ENCODE data around the gene PRDM15.

PRDM15 gene

DNA sequence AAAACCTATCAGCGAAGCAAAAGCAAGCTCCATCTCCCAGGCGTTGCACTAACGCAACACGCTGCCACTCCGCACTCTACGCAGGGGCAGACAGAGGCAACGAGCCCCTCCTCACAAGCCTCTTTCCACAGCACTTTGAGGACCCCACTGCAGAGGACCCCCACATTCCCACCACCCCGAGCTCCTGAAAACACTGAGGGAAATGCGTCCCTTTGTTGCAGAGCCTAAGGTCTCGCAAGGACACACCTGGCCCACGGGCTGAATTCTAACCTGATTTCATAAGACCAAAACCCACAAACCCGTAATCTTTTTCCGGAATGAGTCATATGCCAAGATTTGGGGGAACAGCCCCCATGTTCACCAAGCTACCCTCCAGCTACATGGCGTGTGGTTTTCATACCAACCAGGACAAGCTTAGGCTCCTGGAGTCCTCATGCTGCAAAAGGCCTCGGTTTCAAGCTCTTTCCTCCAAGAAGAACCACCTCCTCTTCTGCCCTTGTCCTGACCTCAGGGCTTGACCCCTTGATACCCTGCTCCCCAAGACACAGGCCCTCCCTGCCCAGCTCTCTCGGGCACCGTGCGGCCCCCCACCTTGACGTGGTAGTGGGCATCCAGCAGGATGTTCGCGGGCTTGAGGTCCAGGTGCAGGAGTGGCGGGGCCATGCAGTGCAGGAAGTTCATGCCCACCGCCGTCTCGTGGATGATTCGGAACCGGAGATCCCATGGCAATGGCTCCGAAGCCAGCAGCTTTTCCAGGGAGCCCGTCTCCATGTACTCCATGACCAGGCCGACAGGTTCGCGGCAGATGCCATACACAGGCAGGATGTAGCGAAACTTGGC lies 123.0 kb downstream of the PRDM15 start:
- H3K4me3 ChIP-seq (ENCODE audit: low read length), result no peak overlapping the region
- H3K27ac ChIP-seq (ENCODE audit: low read length), result no peak overlapping the region
- no peaks in the 10 kb centered on the region for H3K36me3 ChIP-seq (ENCODE audit: control insufficient read depth, low read depth, low read length)
- no peaks in the 10 kb centered on the region for H3K9me3 ChIP-seq (ENCODE audit: control insufficient read depth, low read depth, low read length)
- H3K27me3 ChIP-seq (ENCODE audit: control insufficient read depth, insufficient read depth, low read length), result peaks cover 24% of the 10 kb centered on the region
- H3K9ac ChIP-seq (ENCODE audit: low read length), result no peak overlapping the region
- H3K4me1 ChIP-seq (ENCODE audit: control insufficient read depth, low read depth, low read length), result peaks cover 46% of the 10 kb centered on the region

DNA sequence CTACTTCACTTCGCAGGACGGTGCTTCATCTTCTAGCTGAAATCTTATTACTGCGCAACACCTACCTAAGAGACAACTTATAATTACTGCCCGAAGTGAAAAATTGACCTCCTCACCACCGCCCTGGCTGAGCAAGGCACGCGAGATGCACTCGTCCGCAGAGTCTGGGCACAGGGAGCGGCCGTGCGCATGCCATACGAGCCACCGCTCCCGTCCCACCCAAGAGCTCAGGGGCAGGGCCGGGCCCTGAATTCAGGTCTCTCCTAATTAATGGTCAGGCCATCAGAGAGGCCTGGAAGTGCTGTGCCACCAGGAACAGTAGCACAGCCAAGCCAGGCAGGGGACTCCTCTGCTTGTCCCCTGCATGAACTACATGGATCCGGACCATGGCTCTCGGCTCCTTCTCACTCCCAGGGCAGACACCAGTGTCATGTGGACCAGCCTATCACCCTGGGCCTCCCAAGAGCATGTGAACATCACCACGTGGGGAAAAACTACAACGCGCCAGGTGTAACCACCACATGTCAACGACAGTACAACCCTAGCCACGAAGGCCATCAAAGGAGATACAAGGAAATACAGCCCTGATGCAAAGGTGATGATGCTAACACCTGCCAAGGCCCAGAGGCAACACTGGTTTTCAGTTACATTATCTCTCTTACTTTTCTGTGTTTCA lies 123.7 kb downstream of the PRDM15 start:
- no peak overlapping the region for H3K4me3 ChIP-seq (ENCODE audit: low read length)
- H3K27ac ChIP-seq (ENCODE audit: low read length), result no peak overlapping the region

GRCh38 chr21:41754479-41754891 lies 124.7 kb downstream of the PRDM15 start:
- Histone ChIP-seq H3K4me3 (ENCODE audit: low read length) (no peak overlapping the region), H3K27ac (ENCODE audit: low read length) (no peak overlapping the region), H3K9ac (ENCODE audit: low read length) (no peak overlapping the region), H3K4me1 (ENCODE audit: control insufficient read depth, low read depth, low read length) (peaks cover 39% of the 10 kb centered on the region), H3K27me3 (ENCODE audit: control insufficient read depth, insufficient read depth, low read length) (peaks cover 9% of the 10 kb centered on the region), H3K36me3 (ENCODE audit: control insufficient read depth, low read depth, low read length) (no peaks in the 10 kb centered on the region), H3K9me3 (ENCODE audit: control insufficient read depth, low read depth, low read length) (no peaks in the 10 kb centered on the region)

More for the DNA sequence above, 123.7 kb downstream of the PRDM15 start:
- Histone ChIP-seq H3K4me1 (ENCODE audit: control insufficient read depth, low read depth, low read length) (peaks cover 39% of the 10 kb centered on the region), H3K36me3 (ENCODE audit: control insufficient read depth, low read depth, low read length) (no peaks in the 10 kb centered on the region), H3K27me3 (ENCODE audit: control insufficient read depth, insufficient read depth, low read length) (peaks cover 16% of the 10 kb centered on the region), H3K9ac (ENCODE audit: low read length) (no peak overlapping the region), H3K9me3 (ENCODE audit: control insufficient read depth, low read depth, low read length) (no peaks in the 10 kb centered on the region)

DNA sequence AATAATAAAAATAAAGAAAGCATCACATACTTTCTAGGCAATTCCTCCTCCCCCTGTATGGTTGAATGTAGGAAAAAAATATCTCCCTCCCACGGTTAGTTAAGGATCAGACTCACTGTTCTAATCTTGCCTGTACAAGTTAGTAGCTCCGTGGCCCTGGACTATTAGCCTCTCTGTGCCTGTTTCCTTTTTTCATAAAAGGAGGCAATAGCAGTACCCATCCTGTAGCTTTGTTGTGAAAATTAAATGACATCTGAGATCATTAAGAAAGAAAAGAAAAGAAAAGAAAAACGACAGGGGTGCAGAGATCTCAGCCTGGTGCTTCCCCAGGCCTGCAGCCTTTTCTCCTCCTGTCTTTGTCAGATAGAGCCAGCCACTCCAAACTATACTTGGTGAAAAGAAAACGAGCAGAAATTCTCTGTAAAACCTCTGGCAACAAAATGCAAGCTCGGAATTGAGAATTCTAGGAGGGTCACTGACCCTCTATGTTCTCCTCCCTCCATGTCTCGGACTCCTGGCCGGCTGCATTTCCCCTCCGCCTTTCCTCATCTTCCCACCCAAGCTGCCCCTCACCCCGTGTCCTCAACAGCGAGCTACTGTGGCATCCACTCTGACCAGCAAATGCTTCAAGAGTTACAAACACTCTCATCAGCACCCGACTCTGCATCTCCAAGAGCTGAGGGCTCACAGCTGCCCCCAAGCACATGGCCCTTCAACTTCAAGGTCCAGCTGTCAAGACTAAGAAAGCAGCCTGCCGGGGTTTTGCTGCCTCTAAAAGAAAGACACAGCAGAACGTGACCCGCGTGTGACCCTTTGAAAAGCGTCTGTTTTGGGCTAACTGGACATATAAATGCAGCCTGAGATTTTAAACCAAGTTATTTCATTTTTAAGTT lies 125.9 kb downstream of the PRDM15 start:
- H3K4me3 ChIP-seq (ENCODE audit: low read length), result peak overlapping the region; percentile 7
- H3K27me3 ChIP-seq (ENCODE audit: control insufficient read depth, insufficient read depth, low read length), result peaks cover 9% of the 10 kb centered on the region
- peaks cover 39% of the 10 kb centered on the region for H3K4me1 ChIP-seq (ENCODE audit: control insufficient read depth, low read depth, low read length)
- no peak overlapping the region for H3K27ac ChIP-seq (ENCODE audit: low read length)
- no peaks in the 10 kb centered on the region for H3K9me3 ChIP-seq (ENCODE audit: control insufficient read depth, low read depth, low read length)
- H3K36me3 ChIP-seq (ENCODE audit: control insufficient read depth, low read depth, low read length), result no peaks in the 10 kb centered on the region
- H3K9ac ChIP-seq (ENCODE audit: low read length), result peak overlapping the region; percentile 14

- Histone ChIP-seq H3K9me3 (ENCODE audit: control insufficient read depth, low read depth, low read length) (no peaks in the 10 kb centered on the region), H3K36me3 (ENCODE audit: control insufficient read depth, low read depth, low read length) (no peaks in the 10 kb centered on the region), H3K27ac (ENCODE audit: low read length) (no peak overlapping the region), H3K4me3 (ENCODE audit: low read length) (no peak overlapping the region), H3K27me3 (ENCODE audit: control insufficient read depth, insufficient read depth, low read length) (peaks cover 9% of the 10 kb centered on the region), H3K4me1 (ENCODE audit: control insufficient read depth, low read depth, low read length) (peaks cover 39% of the 10 kb centered on the region), H3K9ac (ENCODE audit: low read length) (no peak overlapping the region)
Observed at GRCh38 chr21:41752231-41752681, 126.9 kb downstream of the PRDM15 start.

GRCh38 chr21:41751611-41752011 lies 127.5 kb downstream of the PRDM15 start:
- Histone ChIP-seq H3K36me3 (ENCODE audit: control insufficient read depth, low read depth, low read length) (no peaks in the 10 kb centered on the region), H3K27me3 (ENCODE audit: control insufficient read depth, insufficient read depth, low read length) (peaks cover 9% of the 10 kb centered on the region), H3K27ac (ENCODE audit: low read length) (no peak overlapping the region), H3K9ac (ENCODE audit: low read length) (no peak overlapping the region), H3K4me1 (ENCODE audit: control insufficient read depth, low read depth, low read length) (peaks cover 39% of the 10 kb centered on the region), H3K4me3 (ENCODE audit: low read length) (no peak overlapping the region), H3K9me3 (ENCODE audit: control insufficient read depth, low read depth, low read length) (no peaks in the 10 kb centered on the region)

DNA sequence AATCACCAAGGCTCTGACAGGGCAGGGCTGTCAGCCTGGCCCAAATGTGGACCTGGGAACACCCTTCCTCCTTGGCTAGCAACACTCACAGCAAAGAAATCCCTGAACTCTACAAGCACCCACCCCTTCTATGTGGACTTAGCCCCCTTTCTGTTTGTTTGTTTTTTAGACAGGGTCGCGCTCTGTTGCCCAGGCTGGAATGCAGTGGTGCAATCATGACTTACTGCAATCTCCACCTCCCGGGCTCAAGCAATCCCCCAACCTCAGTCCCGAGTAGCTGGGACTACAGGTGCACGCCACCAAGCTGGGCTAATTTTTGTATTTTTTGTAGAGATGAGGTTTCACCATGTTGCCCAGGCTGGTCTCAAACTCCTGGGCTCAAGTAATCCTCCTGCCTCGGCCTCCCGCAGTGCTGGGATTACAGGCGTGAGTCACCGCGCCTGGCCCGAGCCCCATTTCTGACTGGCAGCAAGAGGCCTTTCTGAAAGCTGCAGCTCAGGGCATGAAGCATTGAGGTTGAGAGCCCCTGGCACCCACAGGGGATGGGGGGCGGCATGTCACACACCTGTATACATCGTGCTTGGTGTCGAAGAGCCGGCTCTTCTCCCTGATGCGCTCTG lies 128.5 kb downstream of the PRDM15 start:
- Histone ChIP-seq H3K27ac (ENCODE audit: low read length) (no peak overlapping the region), H3K4me1 (ENCODE audit: control insufficient read depth, low read depth, low read length) (peaks cover 43% of the 10 kb centered on the region), H3K36me3 (ENCODE audit: control insufficient read depth, low read depth, low read length) (no peaks in the 10 kb centered on the region), H3K9me3 (ENCODE audit: control insufficient read depth, low read depth, low read length) (no peaks in the 10 kb centered on the region), H3K27me3 (ENCODE audit: control insufficient read depth, insufficient read depth, low read length) (peaks cover 9% of the 10 kb centered on the region), H3K9ac (ENCODE audit: low read length) (no peak overlapping the region), H3K4me3 (ENCODE audit: low read length) (no peak overlapping the region)

- peaks cover 9% of the 10 kb centered on the region for H3K27me3 ChIP-seq (ENCODE audit: control insufficient read depth, insufficient read depth, low read length)
- no peak overlapping the region for H3K27ac ChIP-seq (ENCODE audit: low read length)
- no peaks in the 10 kb centered on the region for H3K9me3 ChIP-seq (ENCODE audit: control insufficient read depth, low read depth, low read length)
- H3K4me3 ChIP-seq (ENCODE audit: low read length), result no peak overlapping the region
- no peak overlapping the region for H3K9ac ChIP-seq (ENCODE audit: low read length)
- no peaks in the 10 kb centered on the region for H3K36me3 ChIP-seq (ENCODE audit: control insufficient read depth, low read depth, low read length)
- H3K4me1 ChIP-seq (ENCODE audit: control insufficient read depth, low read depth, low read length), result peaks cover 42% of the 10 kb centered on the region
Observed at GRCh38 chr21:41750051-41750450, 129.1 kb downstream of the PRDM15 start.

- Histone ChIP-seq H3K9me3 (ENCODE audit: control insufficient read depth, low read depth, low read length) (no peaks in the 10 kb centered on the region), H3K36me3 (ENCODE audit: control insufficient read depth, low read depth, low read length) (no peaks in the 10 kb centered on the region), H3K27ac (ENCODE audit: low read length) (no peak overlapping the region), H3K4me1 (ENCODE audit: control insufficient read depth, low read depth, low read length) (peaks cover 34% of the 10 kb centered on the region), H3K9ac (ENCODE audit: low read length) (no peak overlapping the region), H3K4me3 (ENCODE audit: low read length) (no peak overlapping the region), H3K27me3 (ENCODE audit: control insufficient read depth, insufficient read depth, low read length) (peaks cover 9% of the 10 kb centered on the region)
Observed at GRCh38 chr21:41749286-41749685, 129.9 kb downstream of the PRDM15 start.
